Sigmoid colon (tissue), 4 donors: ENCODE data around the gene TRIM54.

ENCODE experiments used
- EP300 ChIP-seq, 4 donors: sonication (generic); formaldehyde crosslinking; IDR thresholded peaks; one replicate each; pipeline ENCODE4 v1.6.1; 2017; ENCODE audit warnings: antibody characterized with exemption in 4 of 4
- TF ChIP-seq, protein P1 (sequence below), 4 experiments: fragments of 450-650 bp in 3 of 4; fragments of 200-600 bp in 1 of 4; IDR thresholded peaks; one replicate each; pipeline ENCODE4 v1.5.1; 2016 to 2019; ENCODE audit warnings: antibody characterized with exemption in 4 of 4, mild to moderate bottlenecking in 3 of 4, moderate library complexity in 2 of 4

- TF ChIP-seq, protein P1, sequence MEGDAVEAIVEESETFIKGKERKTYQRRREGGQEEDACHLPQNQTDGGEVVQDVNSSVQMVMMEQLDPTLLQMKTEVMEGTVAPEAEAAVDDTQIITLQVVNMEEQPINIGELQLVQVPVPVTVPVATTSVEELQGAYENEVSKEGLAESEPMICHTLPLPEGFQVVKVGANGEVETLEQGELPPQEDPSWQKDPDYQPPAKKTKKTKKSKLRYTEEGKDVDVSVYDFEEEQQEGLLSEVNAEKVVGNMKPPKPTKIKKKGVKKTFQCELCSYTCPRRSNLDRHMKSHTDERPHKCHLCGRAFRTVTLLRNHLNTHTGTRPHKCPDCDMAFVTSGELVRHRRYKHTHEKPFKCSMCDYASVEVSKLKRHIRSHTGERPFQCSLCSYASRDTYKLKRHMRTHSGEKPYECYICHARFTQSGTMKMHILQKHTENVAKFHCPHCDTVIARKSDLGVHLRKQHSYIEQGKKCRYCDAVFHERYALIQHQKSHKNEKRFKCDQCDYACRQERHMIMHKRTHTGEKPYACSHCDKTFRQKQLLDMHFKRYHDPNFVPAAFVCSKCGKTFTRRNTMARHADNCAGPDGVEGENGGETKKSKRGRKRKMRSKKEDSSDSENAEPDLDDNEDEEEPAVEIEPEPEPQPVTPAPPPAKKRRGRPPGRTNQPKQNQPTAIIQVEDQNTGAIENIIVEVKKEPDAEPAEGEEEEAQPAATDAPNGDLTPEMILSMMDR (IDR thresholded peaks at IDR 0.05), result no peak
- no peak for TF ChIP-seq EP300 (IDR thresholded peaks at IDR 0.05)
These were observed 43.3 kb upstream of the TRIM54 start for GRCh38 chr2:27238976-27239375.
